Fibroblast of the aortic adventitia (primary cell): ENCODE results near the gene PEX6. TPM values are rescaled to one million over a fixed set of nuclear protein-coding genes. Genes with fewer than 3 reads are reported as not detected.
A peak's percentile ranks its signal among the peaks of the same experiment; 100 is the strongest.

Experiments used
- DNase-seq: peaks from one replicate; pipeline ENCODE4 v3.0.0-alpha.2; 2010; ENCODE audit warnings: low read depth
- H3K4me3 ChIP-seq: 2 replicates; pipeline ENCODE4 v1.5.1; 2011; ENCODE audit warnings: low read depth, mild to moderate bottlenecking, control low read depth, low read length, moderate library complexity
- CTCF ChIP-seq: IDR thresholded peaks from 2 replicates; pipeline ENCODE4 v1.5.1; 2011; ENCODE audit warnings: mild to moderate bottlenecking, low read length, control low read depth, inconsistent platforms; ENCODE audit not compliant: insufficient read depth
- total RNA-seq: library from RNA; depleted of rRNA; stranded (reverse); fragments of >200 nt; gene quantifications from 2 replicates; pipeline ENCODE4 v1.2.3, GENCODE V29; 2012; ENCODE audit warnings: low replicate concordance

PEX6 gene
- total RNA-seq, 1 donor: 19.3 TPM

GRCh38 chr6:42984001-42984923 lies 5.3 kb upstream of the PEX6 start, which contains the start of gene PPP2R5D:
PPP2R5D (plus strand) TSS chr6:42984570; CDS start chr6:42984678, 108 bp downstream.
- H3K4me3 ChIP-seq: peak within 1 kb of the TSS; percentile 79
- no peak for TF ChIP-seq CTCF

GRCh38 chr6:42981836-42982235 lies 2.9 kb upstream of the PEX6 start:
- no peak for TF ChIP-seq CTCF
- no peak for DNase-seq
- no peak overlapping the region for H3K4me3 ChIP-seq

More at GRCh38 chr6:42984001-42984923, 5.3 kb upstream of the PEX6 start, which contains the start of gene PPP2R5D:
- DNase-seq: peak; percentile 99

- H3K4me3 ChIP-seq: peak overlapping the region; percentile 82
- no peak for TF ChIP-seq CTCF
- DNase-seq: peak; percentile 31
Observed at GRCh38 chr6:42979523-42980177, 669 bp upstream of the PEX6 start.

- DNase-seq: no peak
- peak overlapping the region; percentile 82 for H3K4me3 ChIP-seq
- no peak for TF ChIP-seq CTCF
Observed at GRCh38 chr6:42978487-42978838, 518 bp downstream of the PEX6 start.

- TF ChIP-seq CTCF: no peak
- no peak for DNase-seq
- no peak overlapping the region for H3K4me3 ChIP-seq
Observed at GRCh38 chr6:42974919-42975505, 4.0 kb downstream of the PEX6 start.

GRCh38 chr6:42973926-42974325 lies 5.1 kb downstream of the PEX6 start:
- no peak for DNase-seq
- TF ChIP-seq CTCF: no peak
- no peak overlapping the region for H3K4me3 ChIP-seq
